AG04450 (cell line): ENCODE results near the gene TMEM273. TPM values are rescaled to one million over a fixed set of nuclear protein-coding genes. Genes with fewer than 3 reads are reported as not detected.
A peak's percentile ranks its signal among the peaks of the same experiment; 100 is the strongest.

Experiments
- CTCF ChIA-PET: fragments of 300-600, 350-600 bp; formaldehyde crosslinking; extraction: SDS; loops from one replicate; lab custom pipeline; 2022; ENCODE audit warnings: antibody characterized with exemption, inconsistent platforms; lab: Charles Lee
- POLR2A ChIA-PET: fragments of 350-600 bp; formaldehyde crosslinking; extraction: SDS; loops from one replicate; lab custom pipeline; 2021; ENCODE audit warnings: antibody characterized with exemption, inconsistent platforms; lab: Yijun Ruan, JAX
- DNase-seq: peaks from one replicate; pipeline ENCODE4 v3.0.0-alpha.2; 2011; ENCODE audit warnings: low read depth, low spot score
- H3K27ac ChIP-seq: one replicate; pipeline ENCODE4 v1.5.1; 2012; ENCODE audit warnings: low read depth, low read length, control low read depth
- H3K27me3 ChIP-seq: one replicate; pipeline ENCODE4 v1.6.0; 2012; ENCODE audit warnings: low read length; ENCODE audit not compliant: control insufficient read depth, insufficient read depth
- H3K4me3 ChIP-seq: 2 replicates; pipeline ENCODE4 v1.5.1; 2011; ENCODE audit warnings: mild to moderate bottlenecking, low read depth, low read length, control low read depth
- H3K9me3 ChIP-seq: 2 replicates; pipeline ENCODE4 v1.5.1; 2012; ENCODE audit warnings: low read length; ENCODE audit not compliant: control insufficient read depth, insufficient read depth
- CTCF ChIP-seq: IDR thresholded peaks from 2 replicates; pipeline ENCODE4 v1.5.1; 2011; ENCODE audit warnings: low read depth, low read length, control low read depth, inconsistent platforms
- polyA plus RNA-seq: library from polyadenylated mRNA; depleted of rRNA; stranded (reverse); fragments of >200 nt; gene quantifications from 2 replicates; pipeline ENCODE4 v1.2.3, GENCODE V29; 2011

Gene TMEM273
- polyA plus RNA-seq, 1 experiment: not detected

GRCh38 chr10:49141541-49142332 is 46.5 kb downstream of the TMEM273 start:
- Histone ChIP-seq H3K4me3 (no peak overlapping the region), H3K9me3 (no peaks in the 10 kb centered on the region), H3K27me3 (no peaks in the 10 kb centered on the region), H3K27ac (no peak overlapping the region)
- ChIA-PET POLR2A (no interaction called here), CTCF (interaction anchor here (1.4 kb wide), 1 partner anchor 24 kb away, joined by 3 read pairs; no protein-coding TSS in a partner anchor)
- TF ChIP-seq CTCF: no peak
- no peak for DNase-seq

- Histone ChIP-seq H3K27me3 (no peaks in the 10 kb centered on the region), H3K27ac (peak overlapping the region; percentile 96), H3K9me3 (no peaks in the 10 kb centered on the region), H3K4me3 (no peak overlapping the region)
- no peak for DNase-seq
- CTCF ChIA-PET: interaction anchor here (0.5 to 1.4 kb wide), 3 partner anchors 12 to 485 kb away, joined by 3 to 6 read pairs (median 3); no protein-coding TSS in a partner anchor
- no peak for TF ChIP-seq CTCF
- POLR2A ChIA-PET: interaction anchor here (1.5 to 1.9 kb wide), 2 partner anchors 30 to 37 kb away, joined by 4 to 6 read pairs; no protein-coding TSS in a partner anchor
Measured at GRCh38 chr10:49140304-49141177, 47.6 kb downstream of the TMEM273 start.

GRCh38 chr10:49139846-49140195 is 48.4 kb downstream of the TMEM273 start:
- no peaks in the 10 kb centered on the region for H3K27me3 ChIP-seq
- DNase-seq: peak; percentile 79
- H3K4me3 ChIP-seq: no peak overlapping the region; the same call in 1 of the 2 replicates
- no peak for TF ChIP-seq CTCF
- no peaks in the 10 kb centered on the region for H3K9me3 ChIP-seq
- POLR2A ChIA-PET: interaction anchor here (1.5 to 1.9 kb wide), 2 partner anchors 30 to 38 kb away, joined by 4 to 6 read pairs; no protein-coding TSS in a partner anchor
- peak overlapping the region; percentile 96 for H3K27ac ChIP-seq
- CTCF ChIA-PET: interaction anchor here (0.5 to 2.0 kb wide), 3 partner anchors 13 to 484 kb away, joined by 3 to 9 read pairs (median 6); no protein-coding TSS in a partner anchor

GRCh38 chr10:49139028-49139845 is 49.0 kb downstream of the TMEM273 start:
- H3K27ac ChIP-seq: peak overlapping the region; percentile 96
- TF ChIP-seq CTCF: no peak
- peak; percentile 58 for DNase-seq
- CTCF ChIA-PET: interaction anchor here (0.7 to 2.0 kb wide), 2 partner anchors 23 to 483 kb away, joined by 3 to 9 read pairs; no protein-coding TSS in a partner anchor
- POLR2A ChIA-PET: interaction anchor here (1.5 to 1.9 kb wide), 2 partner anchors 29 to 38 kb away, joined by 4 to 6 read pairs; no protein-coding TSS in a partner anchor
- H3K27me3 ChIP-seq: no peaks in the 10 kb centered on the region
- no peaks in the 10 kb centered on the region for H3K9me3 ChIP-seq
- no peak overlapping the region; the same call in 1 of the 2 replicates for H3K4me3 ChIP-seq
